SK-N-MC (cell line): Measurements from ENCODE around the gene CAMK1G.

Experiments used
- EZH2 ChIP-seq: fragments of 200-600 bp; sonication (generic); IDR thresholded peaks from one replicate; pipeline ENCODE4 v1.6.1; 2017; ENCODE audit warnings: antibody characterized with exemption
- POLR2AphosphoS5 ChIP-seq: IDR thresholded peaks from 2 replicates; pipeline ENCODE4 v1.6.1; 2012; ENCODE audit warnings: mild to moderate bottlenecking, low read depth, low read length, borderline replicate concordance

DNA sequence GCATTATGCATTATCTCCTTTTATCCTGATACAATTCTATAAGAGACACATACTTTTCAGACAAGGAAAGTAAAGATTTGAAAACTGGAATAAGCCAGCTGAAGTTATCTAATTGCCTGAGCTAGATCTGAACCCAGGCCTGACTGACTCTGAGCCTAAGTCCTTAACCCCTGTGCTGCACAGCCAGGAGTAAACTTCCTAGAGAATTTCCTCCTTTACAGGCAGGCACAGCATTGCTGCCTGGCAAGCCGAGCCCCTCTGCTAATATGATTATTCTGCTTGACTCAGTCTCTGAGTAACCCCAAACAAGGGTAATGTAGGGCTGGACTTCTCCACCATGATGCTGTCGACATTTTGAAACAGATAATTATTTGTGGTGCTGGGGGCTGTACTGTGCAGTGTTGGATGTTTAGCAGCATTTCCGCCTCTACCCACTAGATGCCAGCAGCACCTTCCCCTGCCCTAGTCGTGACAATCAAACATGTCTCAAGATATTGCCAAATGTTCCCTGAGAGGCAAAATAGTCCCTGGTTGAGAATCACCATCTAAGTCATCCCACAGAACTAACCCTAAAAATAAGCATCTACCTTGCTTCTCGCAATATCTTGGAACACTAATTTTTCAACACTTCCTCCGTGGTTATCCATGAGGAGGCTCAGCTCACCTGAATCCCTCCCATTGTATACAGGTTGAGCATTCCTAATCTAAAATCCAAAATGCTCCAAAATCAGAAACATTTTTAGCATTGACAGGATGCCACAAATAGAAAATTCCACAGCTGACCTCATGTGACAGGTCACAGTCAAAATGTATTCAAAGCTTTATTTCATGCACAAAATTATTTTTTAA is 18.5 kb downstream of the CAMK1G start:
- TF ChIP-seq POLR2AphosphoS5, result no peak
- no peak for TF ChIP-seq EZH2
